Measurements from ENCODE around the gene SMARCE1. TPM values are rescaled to one million over a fixed set of nuclear protein-coding genes. Genes with fewer than 3 reads are reported as not detected.

Gene SMARCE1
- total and polyA plus RNA-seq, 9 of the 15 experiments (the other 6 are each of a cell fraction or from before 2014, with no cell fraction given), result 64.1 to 142 (median 114) TPM

DNA sequence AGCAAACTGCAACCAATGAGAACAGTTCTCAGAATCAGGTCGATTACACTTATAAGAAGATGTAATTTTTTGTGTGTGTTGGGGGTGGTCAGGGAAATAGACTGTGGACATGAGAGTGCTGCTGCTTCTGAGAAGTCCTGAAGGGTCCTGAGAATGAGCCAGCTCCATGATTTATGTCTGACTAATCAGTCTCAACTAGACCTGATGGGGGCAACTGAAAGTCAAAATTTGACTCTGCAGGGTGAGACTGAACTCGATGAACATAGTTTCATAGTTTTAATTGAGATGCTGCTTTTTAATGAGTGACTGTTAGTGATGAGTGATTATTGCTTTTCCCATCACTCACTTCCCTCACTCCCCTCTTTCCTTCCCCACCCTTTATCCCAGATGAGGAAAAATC, 37.3 kb downstream of the SMARCE1 start:
- no peak for FAIRE-seq
- intact Hi-C loops (cut with micrococcal nuclease), result loop anchor here (10.0 kb wide), 1 partner anchor 294 kb away; no protein-coding TSS in a partner anchor
- H3K4me1 ChIP-seq (replicated peaks in 1 of 2; ENCODE audit: control insufficient read depth in 2 of 2, insufficient read depth in 2 of 2, low read length in 2 of 2), result no peaks in the 10 kb centered on the region
- BruUV-seq (replicated peaks), result no TSS peak
- DNase-seq (ENCODE audit: extremely low read depth in 1 of 4, low spot score in 3 of 4), result no peak
- no peaks in the 10 kb centered on the region for H3K36me3 ChIP-seq (ENCODE audit: control insufficient read depth, insufficient read depth, low read length)
- no peaks in the 10 kb centered on the region for H3K9me3 ChIP-seq (replicated peaks; ENCODE audit: control insufficient read depth, insufficient read depth, low read depth, low read length)
- no peak overlapping the region for H3K4me2 ChIP-seq (ENCODE audit: insufficient read depth, low read length)
- H3K27me3 ChIP-seq (ENCODE audit: control insufficient read depth in 2 of 2, insufficient read depth in 2 of 2, low read length in 2 of 2), result peaks cover 9 to 38% of the 10 kb centered on the region in 2 experiments
- no peak overlapping the region for H2AFZ ChIP-seq (ENCODE audit: low read depth, low read length)
- no peaks in the 10 kb centered on the region for H3K79me2 ChIP-seq (ENCODE audit: control insufficient read depth, insufficient read depth, low read length)
- 0% methylated on average over 2 of the region's 2 CpGs for WGBS (ENCODE audit: insufficient coverage, low coverage, missing lambda C conversion rate)
- H3K9me1 ChIP-seq (ENCODE audit: control insufficient read depth, insufficient read depth, low read length), result no peaks in the 10 kb centered on the region
- ChIA-PET CTCF (ENCODE audit: low intra/inter-chr PET ratio) (interaction anchor here (0.6 kb wide), 1 partner anchor 980 kb away, joined by 6 read pairs; no protein-coding TSS in a partner anchor), POLR2A (no interaction called here)
- H4K20me1 ChIP-seq (replicated peaks; ENCODE audit: control insufficient read depth, insufficient read depth, low read length), result no peaks in the 10 kb centered on the region
- in situ Hi-C loops (cut with MboI), result loop anchor here (25.0 kb wide), 1 partner anchor 1052 kb away; no protein-coding TSS in a partner anchor
- H3K9ac ChIP-seq (ENCODE audit: insufficient read depth in 1 of 2, low read depth in 2 of 2, low read length in 2 of 2), result no peak overlapping the region
- no peak for ATAC-seq
- TF ChIP-seq, protein P1, sequence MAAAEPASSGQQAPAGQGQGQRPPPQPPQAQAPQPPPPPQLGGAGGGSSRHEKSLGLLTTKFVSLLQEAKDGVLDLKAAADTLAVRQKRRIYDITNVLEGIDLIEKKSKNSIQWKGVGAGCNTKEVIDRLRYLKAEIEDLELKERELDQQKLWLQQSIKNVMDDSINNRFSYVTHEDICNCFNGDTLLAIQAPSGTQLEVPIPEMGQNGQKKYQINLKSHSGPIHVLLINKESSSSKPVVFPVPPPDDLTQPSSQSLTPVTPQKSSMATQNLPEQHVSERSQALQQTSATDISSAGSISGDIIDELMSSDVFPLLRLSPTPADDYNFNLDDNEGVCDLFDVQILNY (CRISPR knock-in tag; IDR thresholded peaks at IDR 0.05), result no peak
- peak; percentile 17 for TF ChIP-seq MEIS2 (IDR thresholded peaks at IDR 0.05; ENCODE audit: partially characterized antibody)
- H3K4me3 ChIP-seq, result no peak overlapping the region
- no peak overlapping the region for H3K27ac ChIP-seq (ENCODE audit: extremely low read depth, low read depth, low read length)

DNA sequence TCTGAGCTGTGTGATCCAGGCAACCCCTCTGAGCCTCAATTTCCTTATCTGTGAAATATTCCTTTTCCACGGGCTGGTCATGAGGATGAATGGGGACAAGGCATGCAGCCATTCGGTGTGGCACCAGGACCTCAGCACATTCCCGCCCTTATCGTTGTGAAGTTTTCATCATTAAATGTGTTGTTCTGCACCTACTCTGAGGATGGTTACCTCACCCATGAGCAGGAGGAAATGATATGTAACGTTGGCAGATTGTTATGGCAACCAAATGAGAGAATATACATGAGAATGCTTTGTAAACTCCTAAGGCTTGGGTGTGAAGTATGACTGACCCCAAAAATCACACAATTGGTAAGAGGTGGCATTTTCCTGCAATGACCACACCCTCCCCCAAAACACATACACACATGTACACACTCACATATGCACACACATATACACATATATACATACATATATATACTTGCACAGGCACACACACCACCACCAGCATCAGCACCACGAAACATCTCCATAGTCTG, 39.5 kb downstream of the SMARCE1 start:
- no peak overlapping the region for H3K4me2 ChIP-seq (ENCODE audit: insufficient read depth, low read length)
- DNase-seq (ENCODE audit: extremely low read depth in 1 of 4, low spot score in 3 of 4), result no peak
- H3K9me3 ChIP-seq (replicated peaks; ENCODE audit: control insufficient read depth, insufficient read depth, low read depth, low read length), result no peaks in the 10 kb centered on the region
- peaks cover 7 to 36% of the 10 kb centered on the region in 2 experiments; a peak in 4 of 5 replicates for H3K27me3 ChIP-seq (ENCODE audit: control insufficient read depth in 2 of 2, insufficient read depth in 2 of 2, low read length in 2 of 2)
- no peaks in the 10 kb centered on the region for H3K9me1 ChIP-seq (ENCODE audit: control insufficient read depth, insufficient read depth, low read length)
- intact Hi-C loops (cut with micrococcal nuclease), result no loop called here
- no peak overlapping the region for H3K27ac ChIP-seq (ENCODE audit: extremely low read depth, low read depth, low read length)
- H3K4me3 ChIP-seq, result no peak overlapping the region
- no peak for FAIRE-seq
- H4K20me1 ChIP-seq (replicated peaks; ENCODE audit: control insufficient read depth, insufficient read depth, low read length), result no peaks in the 10 kb centered on the region
- H3K9ac ChIP-seq (ENCODE audit: insufficient read depth in 1 of 2, low read depth in 2 of 2, low read length in 2 of 2), result no peak overlapping the region
- no peak overlapping the region for H2AFZ ChIP-seq (ENCODE audit: low read depth, low read length)
- no peaks in the 10 kb centered on the region for H3K36me3 ChIP-seq (ENCODE audit: control insufficient read depth, insufficient read depth, low read length)
- in situ Hi-C loops (cut with MboI), result loop anchor here (25.0 kb wide), 1 partner anchor 1054 kb away; no protein-coding TSS in a partner anchor
- ChIA-PET CTCF (ENCODE audit: low intra/inter-chr PET ratio) (no interaction called here), POLR2A (interaction anchor here (0.6 kb wide), 2 partner anchors 134 to 1756 kb away, joined by 3 to 4 read pairs; no protein-coding TSS in a partner anchor)
- ATAC-seq, result no peak
- no peaks in the 10 kb centered on the region for H3K79me2 ChIP-seq (ENCODE audit: control insufficient read depth, insufficient read depth, low read length)
- no peaks in the 10 kb centered on the region for H3K4me1 ChIP-seq (replicated peaks in 1 of 2; ENCODE audit: control insufficient read depth in 2 of 2, insufficient read depth in 2 of 2, low read length in 2 of 2)
- no TSS peak for BruUV-seq (replicated peaks)
- 9% methylated on average over 6 of the region's 6 CpGs for WGBS (ENCODE audit: insufficient coverage, low coverage, missing lambda C conversion rate)
- TF ChIP-seq CTBP1 (IDR thresholded peaks at IDR 0.05; ENCODE audit: borderline replicate concordance), result no peak
- no peak for TF ChIP-seq UBTF (IDR thresholded peaks at IDR 0.05; ENCODE audit: borderline replicate concordance in 1 of 2, low read depth in 2 of 2, low read length in 2 of 2)
- TF ChIP-seq COPS2 (conservative IDR thresholded peaks at IDR 0.05), result no peak
- no peak for TF ChIP-seq HDGF (IDR thresholded peaks at IDR 0.05)
- TF ChIP-seq RFX1 (IDR thresholded peaks at IDR 0.05), result no peak
- TF ChIP-seq TRIM24 (IDR thresholded peaks at IDR 0.05), result no peak
- no peak for TF ChIP-seq SUPT5H (IDR thresholded peaks at IDR 0.05)
- TF ChIP-seq GABPA (tag; conservative IDR thresholded peaks at IDR 0.05; ENCODE audit: low read depth), result no peak
- TF ChIP-seq MNT (conservative IDR thresholded peaks at IDR 0.05), result no peak
- no peak for TF ChIP-seq WHSC1 (IDR thresholded peaks at IDR 0.05; ENCODE audit: low read length)
